Sigmoid colon (tissue), 7 donors: Measurements from ENCODE around the gene PRLHR. TPM values are rescaled to one million over a fixed set of nuclear protein-coding genes. Genes with fewer than 3 reads are reported as not detected.

Source experiments
- DNase-seq: peaks from one replicate; pipeline ENCODE4 v3.0.0-alpha.2; 2019
- H3K27ac ChIP-seq, 4 donors: fragments of 200-600 bp; sonication (generic); one replicate each; pipeline ENCODE4 v1.5.1; 2016 to 2019; ENCODE audit warnings: mild to moderate bottlenecking in 1 of 4
- H3K27me3 ChIP-seq, 3 donors: fragments of 200-600 bp; sonication (generic); one replicate each; pipeline ENCODE4 v1.5.1; 2019; ENCODE audit warnings: mild to moderate bottlenecking in 1 of 3
- H3K36me3 ChIP-seq, 4 donors: fragments of 200-600 bp; sonication (generic); one replicate each; pipeline ENCODE4 v1.5.1; 2016 to 2019
- H3K4me1 ChIP-seq, 4 donors: fragments of 200-600 bp; sonication (generic); one replicate each; pipeline ENCODE4 v1.5.1; 2017 to 2019
- H3K4me3 ChIP-seq, 4 donors: fragments of 200-600 bp; sonication (generic); one replicate each; pipeline ENCODE4 v1.5.1; 2017 to 2019; ENCODE audit warnings: mild to moderate bottlenecking in 2 of 4, moderate library complexity in 1 of 4
- H3K9me3 ChIP-seq, 4 donors: fragments of 200-600 bp in 3 of 4; sonication (generic) in 3 of 4; one replicate each; pipeline versions ENCODE4 v1.5.1 to v1.6.1; 2013 to 2019
- CTCF ChIP-seq, 4 experiments: fragments of 450-650 bp in 3 of 4; fragments of 200-600 bp in 1 of 4; IDR thresholded peaks; one replicate each; pipeline ENCODE4 v1.5.1; 2016 to 2019; ENCODE audit warnings: antibody characterized with exemption in 4 of 4, mild to moderate bottlenecking in 3 of 4, moderate library complexity in 2 of 4
- EP300 ChIP-seq, 4 donors: sonication (generic); formaldehyde crosslinking; IDR thresholded peaks; one replicate each; pipeline ENCODE4 v1.6.1; 2017; ENCODE audit warnings: antibody characterized with exemption in 4 of 4
- POLR2A ChIP-seq, 2 donors: fragments of 450-650 bp; IDR thresholded peaks; one replicate each; pipeline ENCODE4 v1.6.1; 2016; ENCODE audit warnings: antibody characterized with exemption in 2 of 2, mild to moderate bottlenecking in 2 of 2, moderate library complexity in 2 of 2
- POLR2AphosphoS5 ChIP-seq, 4 donors: sonication (generic); formaldehyde crosslinking; IDR thresholded peaks; one replicate each; pipeline ENCODE4 v1.6.1; 2017; ENCODE audit warnings: antibody characterized with exemption in 4 of 4
- WGBS, 2 donors: extraction: QIAGEN DNeasy Blood & Tissue Kit; methylation state at CpG; one replicate each; pipeline ENCODE4 v1.1.7; 2013; 5-methylcytosine and 5-hydroxymethylcytosine counted together
- intact Hi-C: fragments of 100-400 bp; cut with DNase I; formaldehyde crosslinking; loops from one replicate; pipeline ENCODE4 v1.15.1; 2023
- polyA plus RNA-seq, 3 donors: library from polyadenylated mRNA; stranded (reverse); fragments of 200-250 nt; gene quantifications; one replicate each; pipeline ENCODE4 v1.2.3, GENCODE V29; 2013
- total RNA-seq, 4 donors: library from RNA; depleted of rRNA; stranded (reverse); fragments of >200 nt; gene quantifications; one replicate each; pipeline ENCODE4 v1.1.0, GENCODE V29; 2016
- donor health status: healthy with polysubstance abuse.
- donor health status: Bipolar disorder and iron deficiency.
- donor health status: healthy.

Gene PRLHR
- total and polyA plus RNA-seq, 7 donors = under 0.01 to 0.49 TPM; not detected in 5

- 19 to 70% methylated on average over 2 of the region's 2 CpGs for WGBS, 2 donors
- no peak for DNase-seq
- TF ChIP-seq POLR2AphosphoS5 (IDR thresholded peaks at IDR 0.05) = no peak
- TF ChIP-seq EP300 (IDR thresholded peaks at IDR 0.05) = no peak
- TF ChIP-seq CTCF (IDR thresholded peaks at IDR 0.05) = no peak
- no peaks in the 10 kb centered on the region for H3K36me3 ChIP-seq
- peaks cover 13 to 31% (median 17%) of the 10 kb centered on the region in 3 donors for H3K27me3 ChIP-seq
- H3K27ac ChIP-seq = no peak overlapping the region
- H3K9me3 ChIP-seq = no peaks in the 10 kb centered on the region
- intact Hi-C loops = no loop called here
- H3K4me1 ChIP-seq = peaks cover 0 to 6% (median 2%) of the 10 kb centered on the region in 4 donors
- H3K4me3 ChIP-seq = no peak overlapping the region
These were observed 5.1 kb downstream of the PRLHR start for GRCh38 chr10:118590334-118590733.

- Histone ChIP-seq H3K4me1 (peaks cover 0 to 13% (median 4%) of the 10 kb centered on the region in 4 donors), H3K27ac (no peak overlapping the region), H3K4me3 (no peak overlapping the region), H3K36me3 (no peaks in the 10 kb centered on the region), H3K27me3 (peaks cover 0 to 8% (median 0%) of the 10 kb centered on the region in 3 donors), H3K9me3 (no peaks in the 10 kb centered on the region)
- intact Hi-C loops = no loop called here
- TF ChIP-seq EP300 (IDR thresholded peaks at IDR 0.05) (no peak), CTCF (IDR thresholded peaks at IDR 0.05) (no peak), POLR2A (IDR thresholded peaks at IDR 0.05) (no peak), POLR2AphosphoS5 (IDR thresholded peaks at IDR 0.05) (no peak)
- 72 to 73% methylated on average over 16 of the region's 16 CpGs for WGBS, 2 donors
- DNase-seq = no peak
These were observed 7.4 kb downstream of the PRLHR start for GRCh38 chr10:118587881-118588651.

GRCh38 chr10:118586911-118587310 lies 8.5 kb downstream of the PRLHR start:
- H3K4me3 ChIP-seq = no peak overlapping the region
- intact Hi-C loops = no loop called here
- TF ChIP-seq CTCF (IDR thresholded peaks at IDR 0.05) (no peak), EP300 (IDR thresholded peaks at IDR 0.05) (no peak), POLR2A (IDR thresholded peaks at IDR 0.05) (no peak), POLR2AphosphoS5 (IDR thresholded peaks at IDR 0.05) (no peak)
- H3K36me3 ChIP-seq = no peaks in the 10 kb centered on the region
- peaks cover 0 to 13% (median 4%) of the 10 kb centered on the region in 4 donors for H3K4me1 ChIP-seq
- no peaks in the 10 kb centered on the region for H3K9me3 ChIP-seq
- no peaks in the 10 kb centered on the region for H3K27me3 ChIP-seq
- no peak overlapping the region for H3K27ac ChIP-seq
- DNase-seq = no peak

- H3K9me3 ChIP-seq = no peaks in the 10 kb centered on the region
- no peak for TF ChIP-seq POLR2A (IDR thresholded peaks at IDR 0.05)
- TF ChIP-seq EP300 (IDR thresholded peaks at IDR 0.05) = no peak
- no peak for TF ChIP-seq CTCF (IDR thresholded peaks at IDR 0.05)
- TF ChIP-seq POLR2AphosphoS5 (IDR thresholded peaks at IDR 0.05) = no peak
- H3K36me3 ChIP-seq = no peaks in the 10 kb centered on the region
- H3K4me1 ChIP-seq = peaks cover 0 to 13% (median 4%) of the 10 kb centered on the region in 4 donors
- H3K27ac ChIP-seq = no peak overlapping the region
- DNase-seq = no peak
- H3K4me3 ChIP-seq = no peak overlapping the region
- 77 to 79% methylated on average over 1 of the region's 1 CpG for WGBS, 2 donors
- H3K27me3 ChIP-seq = no peaks in the 10 kb centered on the region
- intact Hi-C loops = no loop called here
These were observed 9.7 kb downstream of the PRLHR start for GRCh38 chr10:118585794-118586193.
